Glutamatergic neuron (in vitro differentiated cells): ENCODE measurements around the gene TMEM132C. TPM values are rescaled to one million over a fixed set of nuclear protein-coding genes. Genes with fewer than 3 reads are reported as not detected.
A peak's percentile ranks its signal among the peaks of the same experiment; 100 is the strongest.

Source experiments
- DNase-seq: peaks from one replicate; pipeline ENCODE4 v3.0.0; 2022
- H3K27ac Mint-ChIP-seq: one replicate; pipeline ENCODE4 v1.8.0; 2020; ENCODE audit warnings: mild to moderate bottlenecking, mixed read lengths, inconsistent platforms; ENCODE audit not compliant: unreplicated experiment
- H3K27me3 Mint-ChIP-seq: one replicate; pipeline ENCODE4 v1.8.0; 2020; ENCODE audit warnings: mild to moderate bottlenecking, moderate library complexity, mixed read lengths, inconsistent platforms; ENCODE audit not compliant: unreplicated experiment
- H3K36me3 Mint-ChIP-seq: one replicate; pipeline ENCODE4 v1.8.0; 2020; ENCODE audit warnings: mild to moderate bottlenecking, mixed read lengths, inconsistent platforms; ENCODE audit not compliant: unreplicated experiment
- H3K4me1 Mint-ChIP-seq: one replicate; pipeline ENCODE4 v1.8.0; 2020; ENCODE audit warnings: mild to moderate bottlenecking, low read depth, mixed read lengths, inconsistent platforms; ENCODE audit not compliant: unreplicated experiment
- H3K4me3 Mint-ChIP-seq: one replicate; pipeline ENCODE4 v1.8.0; 2020; ENCODE audit warnings: mild to moderate bottlenecking, mixed read lengths, inconsistent platforms; ENCODE audit not compliant: unreplicated experiment
- H3K9me3 Mint-ChIP-seq: one replicate; pipeline ENCODE4 v1.8.0; 2020; ENCODE audit warnings: mild to moderate bottlenecking, moderate library complexity, mixed read lengths, inconsistent platforms; ENCODE audit not compliant: unreplicated experiment
- total RNA-seq: library from RNA; stranded (reverse); fragmentation: NEBNext Ultra II Directional; extraction: Animal tissue kit (Norgen Biotek cat#: 25700); gene quantifications from one replicate; pipeline ENCODE4 v1.2.1, GENCODE V29; 2021; ENCODE audit not compliant: unreplicated experiment
- TF ChIP-seq, protein P1 (sequence below): fragments of 200-600 bp; sonication (generic); IDR thresholded peaks from one replicate; pipeline ENCODE4 v1.5.0; 2021; ENCODE audit not compliant: partially characterized antibody, unreplicated experiment

TMEM132C gene
- total RNA-seq, 1 donor from 2014 or later: 8.0 TPM

- Mint-ChIP-seq H3K4me3 (no peak overlapping the region), H3K27ac (no peak overlapping the region), H3K9me3 (peaks cover 11% of the 10 kb centered on the region), H3K4me1 (no peaks in the 10 kb centered on the region), H3K27me3 (no peaks in the 10 kb centered on the region), H3K36me3 (peaks cover 6% of the 10 kb centered on the region)
- DNase-seq: no peak
- TF ChIP-seq, protein P1, sequence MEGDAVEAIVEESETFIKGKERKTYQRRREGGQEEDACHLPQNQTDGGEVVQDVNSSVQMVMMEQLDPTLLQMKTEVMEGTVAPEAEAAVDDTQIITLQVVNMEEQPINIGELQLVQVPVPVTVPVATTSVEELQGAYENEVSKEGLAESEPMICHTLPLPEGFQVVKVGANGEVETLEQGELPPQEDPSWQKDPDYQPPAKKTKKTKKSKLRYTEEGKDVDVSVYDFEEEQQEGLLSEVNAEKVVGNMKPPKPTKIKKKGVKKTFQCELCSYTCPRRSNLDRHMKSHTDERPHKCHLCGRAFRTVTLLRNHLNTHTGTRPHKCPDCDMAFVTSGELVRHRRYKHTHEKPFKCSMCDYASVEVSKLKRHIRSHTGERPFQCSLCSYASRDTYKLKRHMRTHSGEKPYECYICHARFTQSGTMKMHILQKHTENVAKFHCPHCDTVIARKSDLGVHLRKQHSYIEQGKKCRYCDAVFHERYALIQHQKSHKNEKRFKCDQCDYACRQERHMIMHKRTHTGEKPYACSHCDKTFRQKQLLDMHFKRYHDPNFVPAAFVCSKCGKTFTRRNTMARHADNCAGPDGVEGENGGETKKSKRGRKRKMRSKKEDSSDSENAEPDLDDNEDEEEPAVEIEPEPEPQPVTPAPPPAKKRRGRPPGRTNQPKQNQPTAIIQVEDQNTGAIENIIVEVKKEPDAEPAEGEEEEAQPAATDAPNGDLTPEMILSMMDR: no peak
These were observed 251.7 kb downstream of the TMEM132C start for GRCh38 chr12:128518644-128519043.

- Mint-ChIP-seq H3K27ac (no peak overlapping the region), H3K4me1 (no peaks in the 10 kb centered on the region), H3K4me3 (no peak overlapping the region), H3K36me3 (peaks cover 6% of the 10 kb centered on the region), H3K9me3 (peaks cover 11% of the 10 kb centered on the region), H3K27me3 (no peaks in the 10 kb centered on the region)
- TF ChIP-seq, protein P1: no peak
- DNase-seq: no peak
These were observed 252.5 kb downstream of the TMEM132C start for GRCh38 chr12:128519426-128519825.

GRCh38 chr12:128521981-128522380, 255.0 kb downstream of the TMEM132C start:
- DNase-seq: no peak
- H3K36me3 Mint-ChIP-seq: peaks cover 10% of the 10 kb centered on the region
- TF ChIP-seq, protein P1: no peak
- H3K4me1 Mint-ChIP-seq: no peaks in the 10 kb centered on the region
- H3K27me3 Mint-ChIP-seq: no peaks in the 10 kb centered on the region
- peaks cover 12% of the 10 kb centered on the region for H3K9me3 Mint-ChIP-seq
- H3K27ac Mint-ChIP-seq: no peak overlapping the region
- no peak overlapping the region for H3K4me3 Mint-ChIP-seq

- peaks cover 10% of the 10 kb centered on the region for H3K36me3 Mint-ChIP-seq
- H3K27me3 Mint-ChIP-seq: no peaks in the 10 kb centered on the region
- no peak for DNase-seq
- peaks cover 10% of the 10 kb centered on the region for H3K9me3 Mint-ChIP-seq
- no peak overlapping the region for H3K27ac Mint-ChIP-seq
- H3K4me1 Mint-ChIP-seq: no peaks in the 10 kb centered on the region
- H3K4me3 Mint-ChIP-seq: no peak overlapping the region
- TF ChIP-seq, protein P1: no peak
These were observed 257.5 kb downstream of the TMEM132C start for GRCh38 chr12:128524439-128524838.

DNA sequence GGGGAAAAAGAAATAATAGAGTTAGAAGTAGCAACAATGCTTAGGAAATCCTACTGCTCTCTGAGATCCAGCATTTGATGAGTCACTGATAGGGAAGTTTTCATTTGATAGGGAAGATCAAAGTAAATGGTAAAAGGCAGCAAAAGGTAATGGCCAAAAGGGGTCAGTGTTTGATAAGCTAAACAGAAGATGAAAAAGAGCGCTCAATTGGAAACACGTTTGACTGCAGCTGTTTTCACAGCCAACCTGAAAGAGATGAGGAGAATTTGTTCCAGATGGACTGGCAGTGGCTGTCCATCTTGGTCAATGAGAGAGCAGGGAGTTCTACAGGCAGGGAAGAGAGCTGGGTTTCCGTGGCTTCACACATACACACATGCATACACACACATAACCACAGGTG, 264.2 kb downstream of the TMEM132C start:
- TF ChIP-seq, protein P1: no peak
- Mint-ChIP-seq H3K4me1 (peaks cover 2% of the 10 kb centered on the region), H3K9me3 (peaks cover 8% of the 10 kb centered on the region), H3K36me3 (peaks cover 11% of the 10 kb centered on the region), H3K27me3 (no peaks in the 10 kb centered on the region), H3K4me3 (no peak overlapping the region), H3K27ac (peak overlapping the region; percentile 1)
- DNase-seq: no peak
